Immature natural killer cell (primary cell): Measurements from ENCODE around the gene ZBTB8A. TPM values are rescaled to one million over a fixed set of nuclear protein-coding genes. Genes with fewer than 3 reads are reported as not detected.
A peak's percentile ranks its signal among the peaks of the same experiment; 100 is the strongest.
"Not testable (repeated sequence)": the region's sequence is repeated elsewhere in the genome, so short reads cannot be mapped to it uniquely, and the experiment has no call there.

Source experiments
- DNase-seq, 3 donors: peaks; one replicate each; pipeline ENCODE4 v3.0.0; 2022; ENCODE audit warnings: mixed read lengths in 1 of 3
- H3K27ac Mint-ChIP-seq, 6 donors: one replicate each; pipeline ENCODE4 v1.8.0; 2020; ENCODE audit warnings: mixed read lengths in 6 of 6, mild to moderate bottlenecking in 5 of 6, inconsistent platforms in 4 of 6, moderate library complexity in 3 of 6
- H3K27me3 Mint-ChIP-seq, 3 donors: one replicate each; pipeline ENCODE4 v1.8.0; 2020 to 2021; ENCODE audit warnings: low read depth in 3 of 3, mild to moderate bottlenecking in 3 of 3, mixed read lengths in 3 of 3, moderate library complexity in 3 of 3, inconsistent platforms in 1 of 3
- H3K36me3 Mint-ChIP-seq, 3 donors: one replicate each; pipeline ENCODE4 v1.8.0; 2020; ENCODE audit warnings: mixed read lengths in 3 of 3, inconsistent platforms in 2 of 3, mild to moderate bottlenecking in 2 of 3
- H3K4me1 Mint-ChIP-seq, 2 donors: one replicate each; pipeline ENCODE4 v1.8.0; 2020; ENCODE audit warnings: inconsistent platforms in 2 of 2, mild to moderate bottlenecking in 2 of 2, mixed read lengths in 2 of 2, moderate library complexity in 1 of 2
- H3K4me3 Mint-ChIP-seq, 5 donors: one replicate each; pipeline ENCODE4 v1.8.0; 2020; ENCODE audit warnings: mild to moderate bottlenecking in 5 of 5, mixed read lengths in 5 of 5, inconsistent platforms in 3 of 5, moderate library complexity in 3 of 5
- H3K9me3 Mint-ChIP-seq, 6 donors: one replicate each; pipeline ENCODE4 v1.8.0; 2020; ENCODE audit warnings: mild to moderate bottlenecking in 6 of 6, mixed read lengths in 6 of 6, inconsistent platforms in 4 of 6, moderate library complexity in 3 of 6
- polyA plus RNA-seq, 3 donors: library from polyadenylated mRNA; unstranded; fragments of 300-500 nt; fragmentation: Illumina TruSeq; gene quantifications; one replicate each; pipeline ENCODE4 v1.2.3, GENCODE V29; 2021

Gene ZBTB8A
- polyA plus RNA-seq, 3 donors from 2014 or later: 0.39 TPM; not detected in 2

DNA sequence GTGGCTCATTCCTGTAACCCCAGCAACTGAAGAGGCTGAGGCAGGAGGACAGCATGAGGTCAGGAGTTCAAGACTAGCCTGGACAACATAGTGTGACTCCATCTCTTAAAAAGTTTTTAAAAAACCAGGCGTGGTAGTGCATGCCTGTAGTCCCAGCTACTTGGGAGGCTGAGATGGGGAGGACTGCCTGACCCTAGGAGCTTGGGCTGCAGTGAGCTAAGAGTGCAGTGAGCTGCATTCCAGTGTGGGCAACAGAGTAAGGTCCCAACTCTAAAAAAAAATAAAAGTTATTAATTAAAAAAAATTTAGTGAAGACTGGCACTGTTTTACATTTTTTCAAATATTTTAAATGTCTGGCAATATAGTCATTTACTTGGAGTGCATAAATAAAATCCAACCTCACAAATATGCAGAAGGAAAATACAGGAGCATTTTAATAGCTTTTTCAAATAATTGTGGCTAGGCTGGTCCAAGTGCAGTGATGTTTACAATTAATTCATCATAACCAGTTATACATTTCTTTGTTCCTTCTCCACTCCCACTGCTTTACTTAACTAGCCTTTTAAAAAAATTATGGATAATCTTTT is 100.4 kb downstream of the ZBTB8A start:
- Mint-ChIP-seq H3K36me3 (peaks cover 0 to 7% (median 2%) of the 10 kb centered on the region in 3 donors), H3K9me3 (no peaks in the 10 kb centered on the region), H3K4me1 (peaks cover 16 to 28% of the 10 kb centered on the region in 2 donors), H3K27ac (no peak overlapping the region), H3K27me3 (peaks cover 0 to 1% (median 0%) of the 10 kb centered on the region in 3 donors), H3K4me3 (no peak overlapping the region)
- no peak for DNase-seq

GRCh38 chr1:32642292-32642827 is 103.1 kb downstream of the ZBTB8A start:
- H3K4me1 Mint-ChIP-seq: peaks cover 9 to 24% of the 10 kb centered on the region in 2 donors
- H3K27me3 Mint-ChIP-seq, H3K27ac Mint-ChIP-seq, DNase-seq, H3K9me3 Mint-ChIP-seq, H3K36me3 Mint-ChIP-seq, H3K4me3 Mint-ChIP-seq: not testable (repeated sequence)

DNA sequence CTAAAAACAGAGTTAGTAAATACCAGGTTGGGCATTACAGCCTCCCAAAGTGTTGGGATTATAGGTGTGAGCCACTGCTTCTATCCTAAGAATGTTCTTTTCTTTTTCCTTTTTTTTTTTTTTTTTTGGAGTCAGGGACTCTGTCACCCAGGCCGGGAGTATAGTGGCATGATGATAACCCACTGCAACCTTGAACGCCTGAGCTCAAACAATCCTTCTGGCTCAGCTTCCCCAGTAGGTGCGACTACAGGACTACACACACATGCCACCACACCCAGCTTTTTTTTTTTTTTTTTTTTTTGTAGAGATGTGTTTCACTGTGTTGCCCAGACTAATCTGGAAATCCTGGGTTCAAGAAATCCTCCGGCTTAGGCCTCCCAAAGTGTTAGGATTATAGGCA is 105.2 kb downstream of the ZBTB8A start:
- Mint-ChIP-seq H3K4me3 (no peak overlapping the region), H3K9me3 (no peaks in the 10 kb centered on the region), H3K27me3 (peaks cover 0 to 2% (median 1%) of the 10 kb centered on the region in 3 donors), H3K27ac (no peak overlapping the region), H3K4me1 (peaks cover 18 to 36% of the 10 kb centered on the region in 2 donors), H3K36me3 (no peaks in the 10 kb centered on the region)
- no peak for DNase-seq

- Mint-ChIP-seq H3K27ac (peak overlapping the region; percentile 29 to 80 (median 62)), H3K36me3 (peaks cover 0 to 3% (median 0%) of the 10 kb centered on the region in 3 donors), H3K4me1 (peaks cover 41 to 53% of the 10 kb centered on the region in 2 donors), H3K27me3 (peaks cover 9 to 21% (median 12%) of the 10 kb centered on the region in 3 donors), H3K9me3 (no peaks in the 10 kb centered on the region), H3K4me3 (peak overlapping the region in 2 of 5 donors; percentile 66 to 83)
- DNase-seq: no peak
Observed at GRCh38 chr1:32647308-32648134, 108.3 kb downstream of the ZBTB8A start.

- Mint-ChIP-seq H3K4me1 (peaks cover 58 to 69% of the 10 kb centered on the region in 2 donors), H3K4me3 (peak within 1 kb of the TSS; percentile 94 to 100 (median 95)), H3K36me3 (peaks cover 3 to 8% (median 4%) of the 10 kb centered on the region in 3 donors), H3K27me3 (peaks cover 9 to 20% (median 14%) of the 10 kb centered on the region in 3 donors), H3K27ac (peak within 1 kb of the TSS; percentile 98 to 100 (median 100)), H3K9me3 (no peaks in the 10 kb centered on the region)
- peak; percentile 87 to 91 (median 89) for DNase-seq
Observed at GRCh38 chr1:32650248-32650751, 111.1 kb downstream of the ZBTB8A start, which contains the start of gene ZBTB8OS. Gene ZBTB8OS, minus strand, starts transcription at chr1:32650550. Its CDS starts 21 bp downstream, at chr1:32650529.

GRCh38 chr1:32650752-32651460 is 111.7 kb downstream of the ZBTB8A start, which contains the start of gene RBBP4:
Gene RBBP4, plus strand, starts transcription at chr1:32651208. Its CDS starts 99 bp downstream, at chr1:32651307.
- peak within 1 kb of the TSS; percentile 94 to 100 (median 95) for H3K4me3 Mint-ChIP-seq
- H3K27ac Mint-ChIP-seq: peak within 1 kb of the TSS; percentile 98 to 100 (median 100)
- DNase-seq: peak; percentile 99
- H3K36me3 Mint-ChIP-seq: peaks cover 9 to 12% (median 9%) of the 10 kb centered on the region in 3 donors
- peaks cover 62 to 69% of the 10 kb centered on the region in 2 donors for H3K4me1 Mint-ChIP-seq
- peaks cover 9 to 20% (median 14%) of the 10 kb centered on the region in 3 donors for H3K27me3 Mint-ChIP-seq
- no peaks in the 10 kb centered on the region for H3K9me3 Mint-ChIP-seq

DNA sequence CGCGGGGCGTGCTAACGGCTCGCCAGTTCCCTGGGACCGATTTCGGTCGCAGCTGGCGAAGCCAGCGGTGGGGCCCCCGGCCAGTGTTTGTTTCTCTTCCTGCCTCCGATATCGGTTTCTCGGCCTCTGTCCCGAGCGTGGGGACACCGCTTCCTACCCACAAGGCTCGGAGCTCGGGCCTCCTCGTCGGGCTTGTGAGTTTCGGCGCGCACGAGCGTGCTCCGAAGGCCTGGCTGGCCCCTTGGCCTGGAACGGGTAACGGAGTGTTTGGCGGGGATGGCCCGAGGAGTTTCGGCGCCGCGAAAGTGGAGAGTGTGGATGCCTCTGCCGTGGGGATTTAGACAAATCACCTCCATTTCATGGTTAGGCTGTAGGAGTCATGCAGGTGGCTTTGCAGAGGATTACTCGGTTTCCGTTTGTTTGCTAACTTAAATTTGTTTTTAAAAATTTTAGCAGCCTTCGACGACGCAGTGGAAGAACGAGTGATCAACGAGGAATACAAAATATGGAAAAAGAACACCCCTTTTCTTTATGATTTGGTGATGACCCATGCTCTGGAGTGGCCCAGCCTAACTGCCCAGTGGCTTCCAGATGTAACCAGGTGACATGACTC is 112.3 kb downstream of the ZBTB8A start:
- no peak for DNase-seq
- Mint-ChIP-seq H3K9me3 (no peaks in the 10 kb centered on the region), H3K4me3 (peak overlapping the region; percentile 94 to 100 (median 95)), H3K36me3 (peaks cover 9 to 13% (median 9%) of the 10 kb centered on the region in 3 donors), H3K4me1 (peaks cover 63 to 72% of the 10 kb centered on the region in 2 donors), H3K27me3 (peaks cover 9 to 20% (median 14%) of the 10 kb centered on the region in 3 donors), H3K27ac (peak overlapping the region; percentile 98 to 100 (median 100))

DNA sequence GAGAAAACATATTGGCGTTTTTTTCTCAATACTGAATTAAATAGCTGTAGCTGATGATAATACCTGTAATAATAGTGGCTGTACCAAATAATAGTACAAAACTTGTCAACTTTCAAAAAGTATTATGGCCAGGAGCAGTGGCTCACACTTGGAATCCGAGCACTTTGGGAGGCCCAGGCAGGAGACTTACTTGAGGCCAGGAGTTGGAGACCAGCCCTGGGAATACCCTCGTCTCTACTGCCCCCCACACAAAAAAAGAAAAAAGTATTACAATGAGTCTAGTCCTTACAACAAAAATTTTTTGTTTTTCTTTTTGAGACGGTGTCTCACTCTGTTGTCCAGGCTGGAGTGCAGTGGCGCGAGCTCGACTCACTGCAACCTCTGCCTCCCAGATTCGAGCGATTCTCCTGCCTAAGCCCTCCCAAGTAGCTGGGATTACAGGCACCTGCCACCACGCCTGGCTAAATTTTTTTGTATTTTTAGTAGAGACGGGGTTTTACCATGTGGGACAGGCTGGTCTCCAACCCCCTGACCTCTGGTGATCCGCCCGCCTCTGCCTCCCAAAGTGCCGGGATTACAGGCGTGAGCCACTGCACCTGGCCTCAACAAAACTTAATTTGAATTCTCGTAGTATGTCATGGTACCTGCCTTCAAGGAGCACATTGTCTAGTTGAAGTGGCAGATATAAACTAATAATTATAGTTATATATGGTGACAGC is 113.2 kb downstream of the ZBTB8A start:
- H3K36me3 Mint-ChIP-seq: peaks cover 12 to 19% (median 13%) of the 10 kb centered on the region in 3 donors
- H3K4me1 Mint-ChIP-seq: peaks cover 65 to 80% of the 10 kb centered on the region in 2 donors

More for the DNA sequence above, 113.2 kb downstream of the ZBTB8A start:
- DNase-seq: no peak
- H3K9me3 Mint-ChIP-seq: no peaks in the 10 kb centered on the region
- H3K27ac Mint-ChIP-seq: peak overlapping the region; percentile 96 to 100 (median 100)
- peaks cover 9 to 20% (median 14%) of the 10 kb centered on the region in 3 donors for H3K27me3 Mint-ChIP-seq
- H3K4me3 Mint-ChIP-seq: peak overlapping the region; percentile 94 to 100 (median 95)

Other genes starting within 250 kb of the ZBTB8A start
- 100 to 1,000 TPM; 151 to 195 (median 169) TPM for gene HDAC1, start 247.3 kb upstream of the ZBTB8A start, polyA plus RNA-seq
- gene MARCKSL1, start 203.2 kb upstream of the ZBTB8A start, polyA plus RNA-seq: 10 to 100 TPM; 20.5 to 46.9 (median 27.7) TPM
- gene FAM229A, start 176.9 kb upstream of the ZBTB8A start, polyA plus RNA-seq: under 1 TPM in 2 of 3 donors, not detected in 1; 0.09 to 0.17 TPM
- gene TSSK3, start 176.9 kb upstream of the ZBTB8A start, polyA plus RNA-seq: 1 to 10 TPM in 1 of 3 donors, not detected in 2; 2.7 TPM
- 10 to 100 TPM; 33.9 to 50.3 (median 37.4) TPM for gene BSDC1, start 145.0 kb upstream of the ZBTB8A start, polyA plus RNA-seq
- not detected for gene ZBTB8B, start 74.4 kb upstream of the ZBTB8A start, polyA plus RNA-seq
- 10 to 100 TPM; 71.3 to 92.7 (median 92.1) TPM for gene ZBTB8OS, start 111.1 kb downstream of the ZBTB8A start, polyA plus RNA-seq
- gene RBBP4, start 111.8 kb downstream of the ZBTB8A start, polyA plus RNA-seq: 100 to 1,000 TPM; 314 to 568 (median 325) TPM
- gene SYNC, start 163.3 kb downstream of the ZBTB8A start, polyA plus RNA-seq: not detected